C4-2B (cell line): ENCODE results near the gene NLRC5.

Source experiments
- CTCF ChIP-seq: fragments of 450-650 bp; conservative IDR thresholded peaks from 2 replicates; pipeline ENCODE4 v1.5.1; 2017; ENCODE audit warnings: mild to moderate bottlenecking
- ZFX ChIP-seq: fragments of 450-650 bp; IDR thresholded peaks from 2 replicates; pipeline ENCODE4 v1.6.1; 2017

- TF ChIP-seq CTCF (no peak), ZFX (no peak)
Measured at GRCh38 chr16:56982695-56983094, 6.7 kb upstream of the NLRC5 start.
